Measurements from ENCODE around the gene SELENOM. TPM values are rescaled to one million over a fixed set of nuclear protein-coding genes. Genes with fewer than 3 reads are reported as not detected.

The SELENOM gene
- polyA plus RNA-seq, 1 donor from 2014 or later, result 6.6 TPM

- H4K20me1 ChIP-seq (ENCODE audit: insufficient read depth), result no peaks in the 10 kb centered on the region
- no peak overlapping the region for H3K4me2 ChIP-seq (ENCODE audit: low read length)
- H3K4me3 ChIP-seq (ENCODE audit: low read length), result no peak overlapping the region
- no peaks in the 10 kb centered on the region for H3K79me2 ChIP-seq (replicated peaks; ENCODE audit: insufficient read depth, low read length)
- TF ChIP-seq TAF1 (IDR thresholded peaks at IDR 0.05; ENCODE audit: low read depth), result no peak
- TF ChIP-seq EP300 (conservative IDR thresholded peaks at IDR 0.05; ENCODE audit: poor library complexity, severe bottlenecking), result no peak
- TF ChIP-seq REST (IDR thresholded peaks at IDR 0.05; ENCODE audit: borderline replicate concordance), result no peak
- TF ChIP-seq EZH2 (IDR thresholded peaks at IDR 0.05; ENCODE audit: borderline replicate concordance, insufficient read depth, low read length, poor library complexity, severe bottlenecking), result no peak
- TF ChIP-seq RAD21 (conservative IDR thresholded peaks at IDR 0.05), result no peak
- no peak for TF ChIP-seq MXI1 (conservative IDR thresholded peaks at IDR 0.05; ENCODE audit: poor library complexity, severe bottlenecking)
- no peak for TF ChIP-seq SMC3 (conservative IDR thresholded peaks at IDR 0.05; ENCODE audit: poor library complexity)
- TF ChIP-seq POLR2AphosphoS5 (IDR thresholded peaks at IDR 0.05), result no peak
- TF ChIP-seq CTCF (IDR thresholded peaks at IDR 0.05; ENCODE audit: poor library complexity, severe bottlenecking), result no peak
- no peaks in the 10 kb centered on the region for H3K36me3 ChIP-seq (ENCODE audit: insufficient read depth, low read length)
- no peaks in the 10 kb centered on the region for H3K9me2 ChIP-seq (ENCODE audit: insufficient read depth, low read length)
- H3K9me3 ChIP-seq (ENCODE audit: low read length), result no peaks in the 10 kb centered on the region
- H3K9ac ChIP-seq (ENCODE audit: low read length), result no peak overlapping the region
- no peak overlapping the region for H2AFZ ChIP-seq (ENCODE audit: low read depth, low read length)
- H3K27me3 ChIP-seq (ENCODE audit: insufficient read depth, low read depth, low read length), result no peaks in the 10 kb centered on the region
- H3K27ac ChIP-seq (ENCODE audit: low read length), result no peak overlapping the region
- H3F3A ChIP-seq (ENCODE audit: insufficient read depth, low read length, poor library complexity, severe bottlenecking), result no peaks in the 10 kb centered on the region
Measured at GRCh38 chr22:31106001-31106571, 1.3 kb downstream of the SELENOM start.

GRCh38 chr22:31105282-31105929 is 2.0 kb downstream of the SELENOM start:
- Histone ChIP-seq H3K27ac (ENCODE audit: low read length) (no peak overlapping the region), H3K9me2 (ENCODE audit: insufficient read depth, low read length) (no peaks in the 10 kb centered on the region), H4K20me1 (ENCODE audit: insufficient read depth) (no peaks in the 10 kb centered on the region), H3K9ac (ENCODE audit: low read length) (no peak overlapping the region), H3K4me3 (ENCODE audit: low read length) (no peak overlapping the region), H3K4me2 (ENCODE audit: low read length) (no peak overlapping the region), H3K9me3 (ENCODE audit: low read length) (no peaks in the 10 kb centered on the region), H3K79me2 (replicated peaks; ENCODE audit: insufficient read depth, low read length) (no peaks in the 10 kb centered on the region), H3K36me3 (ENCODE audit: insufficient read depth, low read length) (no peaks in the 10 kb centered on the region), H3K27me3 (ENCODE audit: insufficient read depth, low read depth, low read length) (no peaks in the 10 kb centered on the region), H2AFZ (ENCODE audit: low read depth, low read length) (no peak overlapping the region), H3F3A (ENCODE audit: insufficient read depth, low read length, poor library complexity, severe bottlenecking) (no peaks in the 10 kb centered on the region)
- TF ChIP-seq EP300 (conservative IDR thresholded peaks at IDR 0.05; ENCODE audit: poor library complexity, severe bottlenecking), result no peak
- TF ChIP-seq POLR2AphosphoS5 (IDR thresholded peaks at IDR 0.05), result no peak
- TF ChIP-seq CTCF (IDR thresholded peaks at IDR 0.05; ENCODE audit: poor library complexity, severe bottlenecking), result no peak
- TF ChIP-seq TAF1 (IDR thresholded peaks at IDR 0.05; ENCODE audit: low read depth), result no peak
- no peak for TF ChIP-seq EZH2 (IDR thresholded peaks at IDR 0.05; ENCODE audit: borderline replicate concordance, insufficient read depth, low read length, poor library complexity, severe bottlenecking)
- TF ChIP-seq MXI1 (conservative IDR thresholded peaks at IDR 0.05; ENCODE audit: poor library complexity, severe bottlenecking), result no peak
- TF ChIP-seq SMC3 (conservative IDR thresholded peaks at IDR 0.05; ENCODE audit: poor library complexity), result no peak
- TF ChIP-seq REST (IDR thresholded peaks at IDR 0.05; ENCODE audit: borderline replicate concordance), result no peak
- no peak for TF ChIP-seq RAD21 (conservative IDR thresholded peaks at IDR 0.05)

Data from neural cell (in vitro differentiated cells).